ENCODE results near the gene ZNF664. TPM values are rescaled to one million over a fixed set of nuclear protein-coding genes. Genes with fewer than 3 reads are reported as not detected.

The ZNF664 gene
- total RNA-seq, 1 experiment from 2014 or later = 102 TPM

GRCh38 chr12:124011435-124012115 lies 38.6 kb downstream of the ZNF664 start:
- Histone ChIP-seq H3K9me3 (replicated peaks) (no peaks in the 10 kb centered on the region), H3K4me3 (no peak overlapping the region), H3K36me3 (peaks cover 42% of the 10 kb centered on the region), H3K27me3 (no peaks in the 10 kb centered on the region), H3K4me1 (peaks cover 23% of the 10 kb centered on the region), H3K27ac (no peak overlapping the region)
- no peak for DNase-seq

GRCh38 chr12:124013073-124013472 lies 40.1 kb downstream of the ZNF664 start:
- H3K4me3 ChIP-seq = no peak overlapping the region
- H3K27me3 ChIP-seq = no peaks in the 10 kb centered on the region
- H3K36me3 ChIP-seq = peaks cover 42% of the 10 kb centered on the region
- peaks cover 11% of the 10 kb centered on the region for H3K4me1 ChIP-seq
- H3K27ac ChIP-seq = no peak overlapping the region
- DNase-seq = no peak
- H3K9me3 ChIP-seq (replicated peaks) = no peaks in the 10 kb centered on the region

GRCh38 chr12:124015494-124016461 lies 42.8 kb downstream of the ZNF664 start:
- DNase-seq = no peak
- H3K4me1 ChIP-seq = no peaks in the 10 kb centered on the region; the same call in 1 of the 2 replicates
- H3K36me3 ChIP-seq = peaks cover 34% of the 10 kb centered on the region
- H3K4me3 ChIP-seq = no peak overlapping the region
- H3K27me3 ChIP-seq = no peaks in the 10 kb centered on the region
- H3K27ac ChIP-seq = no peak overlapping the region
- H3K9me3 ChIP-seq (replicated peaks) = no peaks in the 10 kb centered on the region

- Histone ChIP-seq H3K4me3 (no peak overlapping the region), H3K27me3 (no peaks in the 10 kb centered on the region), H3K4me1 (no peaks in the 10 kb centered on the region; the same call in 1 of the 2 replicates), H3K9me3 (replicated peaks) (no peaks in the 10 kb centered on the region), H3K36me3 (peaks cover 25% of the 10 kb centered on the region), H3K27ac (no peak overlapping the region)
- no peak for DNase-seq
Observed at GRCh38 chr12:124017064-124017463, 44.0 kb downstream of the ZNF664 start.

- Histone ChIP-seq H3K4me1 (no peaks in the 10 kb centered on the region; the same call in 1 of the 2 replicates), H3K27me3 (no peaks in the 10 kb centered on the region), H3K9me3 (replicated peaks) (no peaks in the 10 kb centered on the region), H3K36me3 (peaks cover 11% of the 10 kb centered on the region), H3K27ac (no peak overlapping the region), H3K4me3 (no peak overlapping the region)
- no peak for DNase-seq
Observed at GRCh38 chr12:124018539-124018938, 45.5 kb downstream of the ZNF664 start.

- Histone ChIP-seq H3K4me1 (peaks cover under 1% of the 10 kb centered on the region), H3K4me3 (no peak overlapping the region), H3K36me3 (peaks cover 11% of the 10 kb centered on the region), H3K9me3 (replicated peaks) (no peaks in the 10 kb centered on the region), H3K27ac (no peak overlapping the region), H3K27me3 (no peaks in the 10 kb centered on the region)
- DNase-seq = no peak
Observed at GRCh38 chr12:124019115-124019514, 46.1 kb downstream of the ZNF664 start.

GRCh38 chr12:124020514-124020949 lies 47.5 kb downstream of the ZNF664 start:
- Histone ChIP-seq H3K4me3 (no peak overlapping the region), H3K27me3 (no peaks in the 10 kb centered on the region), H3K36me3 (peaks cover 2% of the 10 kb centered on the region; the same call in 1 of the 2 replicates), H3K4me1 (peaks cover 8% of the 10 kb centered on the region), H3K27ac (no peak overlapping the region), H3K9me3 (replicated peaks) (no peaks in the 10 kb centered on the region)
- DNase-seq = no peak

- Histone ChIP-seq H3K27me3 (no peaks in the 10 kb centered on the region), H3K9me3 (replicated peaks) (no peaks in the 10 kb centered on the region), H3K36me3 (no peaks in the 10 kb centered on the region), H3K4me1 (peaks cover 8% of the 10 kb centered on the region), H3K4me3 (no peak overlapping the region), H3K27ac (no peak overlapping the region)
- no peak for DNase-seq
Observed at GRCh38 chr12:124021007-124021406, 48.0 kb downstream of the ZNF664 start.

GRCh38 chr12:124022161-124022560 lies 49.1 kb downstream of the ZNF664 start:
- H3K36me3 ChIP-seq = no peaks in the 10 kb centered on the region
- no peaks in the 10 kb centered on the region for H3K9me3 ChIP-seq (replicated peaks)
- no peak for DNase-seq
- H3K27me3 ChIP-seq = no peaks in the 10 kb centered on the region
- peaks cover 11% of the 10 kb centered on the region for H3K4me1 ChIP-seq
- no peak overlapping the region for H3K4me3 ChIP-seq
- no peak overlapping the region for H3K27ac ChIP-seq

- no peak overlapping the region for H3K27ac ChIP-seq
- H3K36me3 ChIP-seq = no peaks in the 10 kb centered on the region
- H3K9me3 ChIP-seq (replicated peaks) = no peaks in the 10 kb centered on the region
- H3K4me3 ChIP-seq = no peak overlapping the region
- no peaks in the 10 kb centered on the region for H3K27me3 ChIP-seq
- peak; percentile 44 to 63 for DNase-seq
- H3K4me1 ChIP-seq = peaks cover 27% of the 10 kb centered on the region
Observed at GRCh38 chr12:124024263-124024678, 51.3 kb downstream of the ZNF664 start.

GRCh38 chr12:124024776-124025175 lies 51.8 kb downstream of the ZNF664 start:
- Histone ChIP-seq H3K4me1 (peaks cover 27% of the 10 kb centered on the region), H3K4me3 (no peak overlapping the region), H3K9me3 (replicated peaks) (no peaks in the 10 kb centered on the region), H3K36me3 (no peaks in the 10 kb centered on the region), H3K27ac (no peak overlapping the region), H3K27me3 (no peaks in the 10 kb centered on the region)
- no peak for DNase-seq

GRCh38 chr12:124025661-124026060 lies 52.6 kb downstream of the ZNF664 start:
- no peaks in the 10 kb centered on the region for H3K9me3 ChIP-seq (replicated peaks)
- H3K4me1 ChIP-seq = peaks cover 36% of the 10 kb centered on the region
- no peaks in the 10 kb centered on the region for H3K27me3 ChIP-seq
- no peak for DNase-seq
- H3K4me3 ChIP-seq = no peak overlapping the region
- H3K27ac ChIP-seq = no peak overlapping the region
- H3K36me3 ChIP-seq = no peaks in the 10 kb centered on the region

GRCh38 chr12:124026755-124027745 lies 54.0 kb downstream of the ZNF664 start:
- DNase-seq = peak; percentile 88 to 93
- Histone ChIP-seq H3K9me3 (replicated peaks) (no peaks in the 10 kb centered on the region), H3K4me1 (peaks cover 39% of the 10 kb centered on the region), H3K4me3 (no peak overlapping the region), H3K36me3 (no peaks in the 10 kb centered on the region), H3K27me3 (no peaks in the 10 kb centered on the region), H3K27ac (peak overlapping the region; percentile 66)
